Measurements from ENCODE around the gene TBC1D5.

DNA sequence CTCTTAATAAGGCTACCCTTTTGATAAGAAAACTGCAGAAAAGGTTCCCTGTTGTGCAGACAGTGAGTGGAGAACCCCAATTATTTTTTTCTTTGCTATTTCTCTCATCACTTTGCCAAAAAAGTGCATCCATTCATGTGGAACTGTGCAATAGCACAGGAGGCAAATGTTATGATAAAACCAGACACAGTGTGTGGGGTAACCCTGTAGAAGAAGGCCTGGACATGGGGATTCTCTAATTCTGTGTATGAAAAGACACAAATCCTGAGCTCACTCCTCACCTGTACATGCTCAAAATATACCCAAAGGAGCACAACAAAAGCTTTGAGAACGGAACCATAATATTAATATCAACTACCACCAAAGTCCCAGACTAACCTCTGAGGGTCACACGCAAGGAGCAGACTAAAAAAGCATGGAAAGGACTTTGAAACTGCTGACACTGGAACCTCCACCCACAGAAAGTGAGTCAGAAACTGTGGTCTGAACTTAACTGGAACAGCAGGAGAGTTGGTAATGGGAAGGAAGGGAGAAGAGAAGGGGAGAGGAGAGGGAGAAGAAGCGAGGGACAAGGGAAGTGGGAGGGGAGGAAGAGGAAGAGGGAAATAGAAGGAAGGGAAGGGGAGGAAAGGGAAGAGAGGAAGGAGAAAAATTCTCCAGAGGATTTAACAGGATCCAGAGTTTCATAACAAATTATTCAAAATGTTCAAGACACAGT is 299.9 kb downstream of the TBC1D5 start:
- TF ChIP-seq, protein P1, sequence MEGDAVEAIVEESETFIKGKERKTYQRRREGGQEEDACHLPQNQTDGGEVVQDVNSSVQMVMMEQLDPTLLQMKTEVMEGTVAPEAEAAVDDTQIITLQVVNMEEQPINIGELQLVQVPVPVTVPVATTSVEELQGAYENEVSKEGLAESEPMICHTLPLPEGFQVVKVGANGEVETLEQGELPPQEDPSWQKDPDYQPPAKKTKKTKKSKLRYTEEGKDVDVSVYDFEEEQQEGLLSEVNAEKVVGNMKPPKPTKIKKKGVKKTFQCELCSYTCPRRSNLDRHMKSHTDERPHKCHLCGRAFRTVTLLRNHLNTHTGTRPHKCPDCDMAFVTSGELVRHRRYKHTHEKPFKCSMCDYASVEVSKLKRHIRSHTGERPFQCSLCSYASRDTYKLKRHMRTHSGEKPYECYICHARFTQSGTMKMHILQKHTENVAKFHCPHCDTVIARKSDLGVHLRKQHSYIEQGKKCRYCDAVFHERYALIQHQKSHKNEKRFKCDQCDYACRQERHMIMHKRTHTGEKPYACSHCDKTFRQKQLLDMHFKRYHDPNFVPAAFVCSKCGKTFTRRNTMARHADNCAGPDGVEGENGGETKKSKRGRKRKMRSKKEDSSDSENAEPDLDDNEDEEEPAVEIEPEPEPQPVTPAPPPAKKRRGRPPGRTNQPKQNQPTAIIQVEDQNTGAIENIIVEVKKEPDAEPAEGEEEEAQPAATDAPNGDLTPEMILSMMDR (IDR thresholded peaks at IDR 0.05) = no peak
- no peak for TF ChIP-seq EZH2phosphoT487 (IDR thresholded peaks at IDR 0.05)

All from neural progenitor cell (in vitro differentiated cells).